Measurements from ENCODE around the gene KRTAP10-5.
"Not testable (repeated sequence)": the region's sequence is repeated elsewhere in the genome, so short reads cannot be mapped to it uniquely, and the experiment has no call there.

The KRTAP10-5 gene

GRCh38 chr21:44578371-44579055 lies 1.9 kb downstream of the KRTAP10-5 start:
- DNase-seq (ENCODE audit: low read depth) = no peak
- TF ChIP-seq, protein P1, sequence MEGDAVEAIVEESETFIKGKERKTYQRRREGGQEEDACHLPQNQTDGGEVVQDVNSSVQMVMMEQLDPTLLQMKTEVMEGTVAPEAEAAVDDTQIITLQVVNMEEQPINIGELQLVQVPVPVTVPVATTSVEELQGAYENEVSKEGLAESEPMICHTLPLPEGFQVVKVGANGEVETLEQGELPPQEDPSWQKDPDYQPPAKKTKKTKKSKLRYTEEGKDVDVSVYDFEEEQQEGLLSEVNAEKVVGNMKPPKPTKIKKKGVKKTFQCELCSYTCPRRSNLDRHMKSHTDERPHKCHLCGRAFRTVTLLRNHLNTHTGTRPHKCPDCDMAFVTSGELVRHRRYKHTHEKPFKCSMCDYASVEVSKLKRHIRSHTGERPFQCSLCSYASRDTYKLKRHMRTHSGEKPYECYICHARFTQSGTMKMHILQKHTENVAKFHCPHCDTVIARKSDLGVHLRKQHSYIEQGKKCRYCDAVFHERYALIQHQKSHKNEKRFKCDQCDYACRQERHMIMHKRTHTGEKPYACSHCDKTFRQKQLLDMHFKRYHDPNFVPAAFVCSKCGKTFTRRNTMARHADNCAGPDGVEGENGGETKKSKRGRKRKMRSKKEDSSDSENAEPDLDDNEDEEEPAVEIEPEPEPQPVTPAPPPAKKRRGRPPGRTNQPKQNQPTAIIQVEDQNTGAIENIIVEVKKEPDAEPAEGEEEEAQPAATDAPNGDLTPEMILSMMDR (IDR thresholded peaks at IDR 0.05; ENCODE audit: control insufficient read depth, insufficient read depth, low read depth, low read length, missing control alignments) = no peak
- no peak overlapping the region for H3K4me3 ChIP-seq (ENCODE audit: control insufficient read depth, low read depth, low read length)

- DNase-seq (ENCODE audit: low read depth) = no peak
- TF ChIP-seq, protein P1 (IDR thresholded peaks at IDR 0.05; ENCODE audit: control insufficient read depth, insufficient read depth, low read depth, low read length, missing control alignments) = no peak
These were observed 4.4 kb downstream of the KRTAP10-5 start for GRCh38 chr21:44576025-44576420.

GRCh38 chr21:44575307-44576024 lies 4.9 kb downstream of the KRTAP10-5 start:
- H3K4me3 ChIP-seq (ENCODE audit: control insufficient read depth, low read depth, low read length) = no peak overlapping the region
- DNase-seq (ENCODE audit: low read depth) = no peak
- TF ChIP-seq, protein P1 (IDR thresholded peaks at IDR 0.05; ENCODE audit: control insufficient read depth, insufficient read depth, low read depth, low read length, missing control alignments) = no peak

More at GRCh38 chr21:44576025-44576420, 4.4 kb downstream of the KRTAP10-5 start:
- no peak overlapping the region for H3K4me3 ChIP-seq (ENCODE audit: control insufficient read depth, low read depth, low read length)

GRCh38 chr21:44574457-44575306 lies 5.7 kb downstream of the KRTAP10-5 start:
- no peak overlapping the region for H3K4me3 ChIP-seq (ENCODE audit: control insufficient read depth, low read depth, low read length)
- TF ChIP-seq, protein P1 (IDR thresholded peaks at IDR 0.05; ENCODE audit: control insufficient read depth, insufficient read depth, low read depth, low read length, missing control alignments) = no peak
- no peak for DNase-seq (ENCODE audit: low read depth)

GRCh38 chr21:44573630-44574456 lies 6.6 kb downstream of the KRTAP10-5 start, which contains the start of gene KRTAP10-4:
TSS of gene KRTAP10-4 (plus strand) at chr21:44573729. CDS start at chr21:44573759, 30 bp downstream.
- not testable (repeated sequence) for DNase-seq (ENCODE audit: low read depth)

DNA sequence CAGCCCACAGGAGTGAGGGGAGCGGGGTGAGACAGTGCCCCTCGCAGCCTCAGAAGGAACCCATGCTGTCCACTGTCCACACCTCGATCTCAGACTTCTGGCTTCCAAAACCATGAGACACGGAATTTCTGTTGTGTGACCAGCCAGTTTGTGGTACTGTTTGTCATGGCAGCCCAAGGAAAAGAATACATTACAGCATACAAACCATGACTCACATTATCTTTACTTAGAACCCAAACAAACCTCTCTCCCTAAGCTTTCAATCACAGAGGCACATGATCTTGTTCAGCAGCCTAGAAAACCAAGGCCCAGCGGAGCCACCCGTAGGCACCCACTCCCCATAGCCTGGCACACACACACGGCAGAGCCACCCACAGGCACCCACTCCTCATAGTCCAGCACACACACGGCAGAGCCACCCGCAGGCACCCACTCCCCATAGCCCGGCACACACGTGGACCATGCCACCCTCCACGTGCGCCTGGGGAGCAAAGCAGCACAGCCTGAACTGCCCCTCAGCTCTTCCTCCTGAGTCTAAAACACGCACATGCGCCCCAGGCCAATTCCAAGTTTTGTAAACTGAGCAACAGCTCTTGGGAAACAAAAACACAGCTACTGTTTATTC lies 7.3 kb downstream of the KRTAP10-5 start:
- TF ChIP-seq, protein P1 (IDR thresholded peaks at IDR 0.05; ENCODE audit: control insufficient read depth, insufficient read depth, low read depth, low read length, missing control alignments) = no peak
- DNase-seq (ENCODE audit: low read depth) = no peak
- no peak overlapping the region for H3K4me3 ChIP-seq (ENCODE audit: control insufficient read depth, low read depth, low read length)

More at GRCh38 chr21:44573630-44574456, 6.6 kb downstream of the KRTAP10-5 start, which contains the start of gene KRTAP10-4:
- not testable (repeated sequence) for H3K4me3 ChIP-seq (ENCODE audit: control insufficient read depth, low read depth, low read length)
